HG03039 (cell line): Measurements from ENCODE around the gene GRM4.

Experiments used
- ATAC-seq: cut with Tn5 transposase; IDR thresholded peaks from one replicate; pipeline ENCODE4 v1.9.1; 2021; ENCODE audit warnings: mild to moderate bottlenecking, moderate library complexity; ENCODE audit not compliant: unreplicated experiment

The GRM4 gene

GRCh38 chr6:34110610-34111009 lies 35.3 kb downstream of the GRM4 start:
- ATAC-seq, result no peak

- ATAC-seq, result no peak
Measured at GRCh38 chr6:34108176-34108575, 37.7 kb downstream of the GRM4 start.

- no peak for ATAC-seq
Measured at GRCh38 chr6:34106900-34107299, 39.0 kb downstream of the GRM4 start.

GRCh38 chr6:34106421-34106820 lies 39.5 kb downstream of the GRM4 start:
- no peak for ATAC-seq

GRCh38 chr6:34104628-34105027 lies 41.3 kb downstream of the GRM4 start:
- ATAC-seq, result no peak

- no peak for ATAC-seq
Measured at GRCh38 chr6:34104186-34104585, 41.7 kb downstream of the GRM4 start.

- ATAC-seq, result no peak
Measured at GRCh38 chr6:34103321-34103720, 42.6 kb downstream of the GRM4 start.

- no peak for ATAC-seq
Measured at GRCh38 chr6:34102696-34103095, 43.2 kb downstream of the GRM4 start.

GRCh38 chr6:34102099-34102656 lies 43.7 kb downstream of the GRM4 start:
- ATAC-seq, result no peak

GRCh38 chr6:34100788-34101187 lies 45.1 kb downstream of the GRM4 start:
- no peak for ATAC-seq

GRCh38 chr6:34099878-34100277 lies 46.0 kb downstream of the GRM4 start:
- no peak for ATAC-seq

- ATAC-seq, result no peak
Measured at GRCh38 chr6:34098045-34098936, 47.6 kb downstream of the GRM4 start.

GRCh38 chr6:34096814-34097213 lies 49.1 kb downstream of the GRM4 start:
- no peak for ATAC-seq

GRCh38 chr6:34096193-34096592 lies 49.7 kb downstream of the GRM4 start:
- ATAC-seq, result no peak

GRCh38 chr6:34095741-34096140 lies 50.1 kb downstream of the GRM4 start:
- no peak for ATAC-seq

GRCh38 chr6:34095136-34095505 lies 50.8 kb downstream of the GRM4 start:
- no peak for ATAC-seq

GRCh38 chr6:34094474-34095135 lies 51.3 kb downstream of the GRM4 start:
- no peak for ATAC-seq

- ATAC-seq, result no peak
Measured at GRCh38 chr6:34093854-34094430, 51.9 kb downstream of the GRM4 start.

- ATAC-seq, result no peak
Measured at GRCh38 chr6:34093206-34093605, 52.7 kb downstream of the GRM4 start.

GRCh38 chr6:34092631-34093030 lies 53.3 kb downstream of the GRM4 start:
- no peak for ATAC-seq

GRCh38 chr6:34090935-34091334 lies 55.0 kb downstream of the GRM4 start:
- no peak for ATAC-seq

GRCh38 chr6:34090529-34090928 lies 55.4 kb downstream of the GRM4 start:
- ATAC-seq, result no peak
